Stimulated activated CD8-positive, alpha-beta memory T cell treated with anti-CD3 and anti-CD28 coated beads, Interleukin-15, amount 100 ng/mL, for 48 hours (primary cell): Measurements from ENCODE around the gene ZNF248.
"Not testable (repeated sequence)": the region's sequence is repeated elsewhere in the genome, so short reads cannot be mapped to it uniquely, and the experiment has no call there.

ENCODE experiments used
- DNase-seq, 2 donors: peaks; one replicate each; pipeline ENCODE4 v3.0.0-alpha.2; 2020; ENCODE audit warnings: low read depth in 2 of 2

The ZNF248 gene

GRCh38 chr10:37741831-37742230 lies 115.6 kb downstream of the ZNF248 start:
- DNase-seq: no peak

- no peak for DNase-seq
Observed at GRCh38 chr10:37739181-37739580, 118.2 kb downstream of the ZNF248 start.

- DNase-seq: not testable (repeated sequence)
Observed at GRCh38 chr10:37738241-37738640, 119.2 kb downstream of the ZNF248 start.

- no peak for DNase-seq
Observed at GRCh38 chr10:37737336-37737735, 120.1 kb downstream of the ZNF248 start.

- no peak for DNase-seq
Observed at GRCh38 chr10:37736120-37736519, 121.3 kb downstream of the ZNF248 start.

GRCh38 chr10:37734971-37735370 lies 122.4 kb downstream of the ZNF248 start:
- no peak for DNase-seq
